ENCODE measurements around the gene SMIM7. TPM values are rescaled to one million over a fixed set of nuclear protein-coding genes. Genes with fewer than 3 reads are reported as not detected.

SMIM7 gene
- total RNA-seq, 1 experiment from 2014 or later, result 77.6 TPM

DNA sequence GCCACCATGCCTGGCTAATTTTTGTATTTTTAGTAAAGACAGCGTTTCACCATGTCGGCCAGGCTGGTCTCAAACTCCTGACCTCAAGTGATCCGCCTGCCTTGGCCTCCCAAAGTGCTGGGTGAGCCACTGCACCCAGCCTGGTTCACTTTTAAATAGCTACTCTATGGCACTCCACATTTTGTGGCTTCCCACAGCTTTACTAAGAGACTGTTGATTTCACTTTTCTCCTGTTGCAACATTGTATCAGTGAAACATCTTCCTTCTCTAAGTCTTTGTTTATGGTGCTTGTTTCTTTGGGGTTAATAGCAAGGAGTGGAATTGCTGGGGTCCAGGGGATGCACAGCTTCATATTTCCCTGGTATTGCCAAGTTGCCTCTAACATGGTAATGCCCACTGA lies 13.3 kb upstream of the SMIM7 start:
- Histone ChIP-seq H4K8ac (replicated peaks; ENCODE audit: insufficient read length, low read depth, low read length) (no peak overlapping the region), H3K9me3 (ENCODE audit: control insufficient read depth, low read depth, low read length) (no peaks in the 10 kb centered on the region), H3K4ac (ENCODE audit: low read depth, low read length) (no peak overlapping the region), H2BK15ac (ENCODE audit: low read depth, low read length) (no peak overlapping the region), H3T11ph (ENCODE audit: low read length) (no peak overlapping the region), H2BK12ac (ENCODE audit: insufficient read length, low read depth, low read length) (no peak overlapping the region), H3K56ac (ENCODE audit: insufficient read length, low read depth, low read length) (no peak overlapping the region), H4K20me1 (ENCODE audit: control insufficient read depth, insufficient read depth, insufficient read length) (no peaks in the 10 kb centered on the region), H3K23ac (ENCODE audit: insufficient read length, low read depth, low read length) (no peak overlapping the region), H3K4me1 (ENCODE audit: insufficient read depth, low read length) (no peaks in the 10 kb centered on the region), H3K4me2 (ENCODE audit: insufficient read depth, insufficient read length, low read length) (no peak overlapping the region), H3K23me2 (ENCODE audit: insufficient read length, low read depth, low read length, poor library complexity, severe bottlenecking) (no peaks in the 10 kb centered on the region), H3K27ac (ENCODE audit: insufficient read length, low read depth, low read length) (no peak overlapping the region), H3K18ac (ENCODE audit: insufficient read length, low read depth, low read length) (no peak overlapping the region), H2BK20ac (ENCODE audit: low read depth, low read length, poor library complexity, severe bottlenecking) (no peak overlapping the region), H3K79me1 (ENCODE audit: insufficient read depth, low read depth, low read length, poor library complexity, severe bottlenecking) (no peaks in the 10 kb centered on the region), H3K27me3 (ENCODE audit: insufficient read depth, low read length) (no peaks in the 10 kb centered on the region), H4K5ac (ENCODE audit: insufficient read length, low read depth, low read length) (no peak overlapping the region), H3K79me2 (ENCODE audit: insufficient read depth, low read length) (no peaks in the 10 kb centered on the region), H2AK5ac (ENCODE audit: insufficient read length, low read length) (no peak overlapping the region), H2BK5ac (ENCODE audit: insufficient read length, low read length) (no peak overlapping the region), H3K9ac (ENCODE audit: extremely low read depth, insufficient read length, low read length) (no peak overlapping the region), H4K91ac (ENCODE audit: insufficient read length, low read depth, low read length) (no peak overlapping the region), H3K14ac (ENCODE audit: insufficient read depth, low read length) (no peak overlapping the region), H2AFZ (ENCODE audit: low read length) (no peak overlapping the region), H2BK120ac (ENCODE audit: low read depth, low read length, poor library complexity, severe bottlenecking) (no peak overlapping the region)
- no peaks in the 10 kb centered on the region for H3K27me3 Mint-ChIP-seq (ENCODE audit: low read depth)
- H3K27ac Mint-ChIP-seq, result no peak overlapping the region
- H3K4me3 Mint-ChIP-seq, result no peak overlapping the region
- no peak for DNase-seq
- H3K4me1 Mint-ChIP-seq, result peaks cover 5 to 7% of the 10 kb centered on the region in 2 experiments; a peak in 2 of 4 replicates
- no CpG with 5 or more reads among the region's 3 CpGs for WGBS (ENCODE audit: extremely low coverage, insufficient read length, low lambda C conversion rate)
- H3K9me3 Mint-ChIP-seq, result no peaks in the 10 kb centered on the region
- H3K36me3 Mint-ChIP-seq (ENCODE audit: insufficient read depth in 1 of 3, low read depth in 3 of 3), result no peaks in the 10 kb centered on the region; a peak in 2 of 7 replicates
- TF ChIP-seq, protein P1, sequence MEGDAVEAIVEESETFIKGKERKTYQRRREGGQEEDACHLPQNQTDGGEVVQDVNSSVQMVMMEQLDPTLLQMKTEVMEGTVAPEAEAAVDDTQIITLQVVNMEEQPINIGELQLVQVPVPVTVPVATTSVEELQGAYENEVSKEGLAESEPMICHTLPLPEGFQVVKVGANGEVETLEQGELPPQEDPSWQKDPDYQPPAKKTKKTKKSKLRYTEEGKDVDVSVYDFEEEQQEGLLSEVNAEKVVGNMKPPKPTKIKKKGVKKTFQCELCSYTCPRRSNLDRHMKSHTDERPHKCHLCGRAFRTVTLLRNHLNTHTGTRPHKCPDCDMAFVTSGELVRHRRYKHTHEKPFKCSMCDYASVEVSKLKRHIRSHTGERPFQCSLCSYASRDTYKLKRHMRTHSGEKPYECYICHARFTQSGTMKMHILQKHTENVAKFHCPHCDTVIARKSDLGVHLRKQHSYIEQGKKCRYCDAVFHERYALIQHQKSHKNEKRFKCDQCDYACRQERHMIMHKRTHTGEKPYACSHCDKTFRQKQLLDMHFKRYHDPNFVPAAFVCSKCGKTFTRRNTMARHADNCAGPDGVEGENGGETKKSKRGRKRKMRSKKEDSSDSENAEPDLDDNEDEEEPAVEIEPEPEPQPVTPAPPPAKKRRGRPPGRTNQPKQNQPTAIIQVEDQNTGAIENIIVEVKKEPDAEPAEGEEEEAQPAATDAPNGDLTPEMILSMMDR (conservative IDR thresholded peaks at IDR 0.05), result no peak

Measured in H9 (cell line).